Liver (tissue), 9 donors: Measurements from ENCODE around the gene PHC3. TPM values are rescaled to one million over a fixed set of nuclear protein-coding genes. Genes with fewer than 3 reads are reported as not detected.

ENCODE experiments used
- DNase-seq: peaks from one replicate; pipeline ENCODE4 v3.0.0-alpha.2; 2017; ENCODE audit warnings: low spot score
- H3K27ac ChIP-seq, 2 donors: one replicate each; pipeline ENCODE4 v1.7.0; 2013; ENCODE audit warnings: inconsistent platforms in 2 of 2, low read length in 2 of 2, control low read depth in 1 of 2, low read depth in 1 of 2, mild to moderate bottlenecking in 1 of 2
- H3K27me3 ChIP-seq, 4 donors: one replicate each; pipeline versions ENCODE4 v1.6.1 to v1.7.0; 2013; ENCODE audit warnings: low read length in 3 of 4, inconsistent platforms in 1 of 4, mild to moderate bottlenecking in 1 of 4, moderate library complexity in 1 of 4; ENCODE audit not compliant: control insufficient read depth in 4 of 4, insufficient read depth in 4 of 4
- H3K36me3 ChIP-seq, 4 donors: one replicate each; pipeline versions ENCODE4 v1.6.1 to v1.7.0; 2013; ENCODE audit warnings: low read length in 3 of 4, mild to moderate bottlenecking in 3 of 4, low read depth in 1 of 4, moderate library complexity in 1 of 4; ENCODE audit not compliant: control insufficient read depth in 4 of 4, insufficient read depth in 3 of 4
- H3K4me1 ChIP-seq, 4 donors: one replicate each; pipeline versions ENCODE4 v1.6.1 to v1.7.0; 2013; ENCODE audit warnings: low read length in 3 of 4, mild to moderate bottlenecking in 3 of 4, moderate library complexity in 1 of 4; ENCODE audit not compliant: control insufficient read depth in 4 of 4, insufficient read depth in 4 of 4
- H3K4me3 ChIP-seq, 3 donors: one replicate each; pipeline versions ENCODE4 v1.6.1 to v1.7.0; 2013; ENCODE audit warnings: low read length in 3 of 3, control low read depth in 1 of 3, low read depth in 1 of 3, mild to moderate bottlenecking in 1 of 3
- H3K9ac ChIP-seq, 2 donors: one replicate each; pipeline ENCODE4 v1.7.0; 2013; ENCODE audit warnings: low read length in 2 of 2, mild to moderate bottlenecking in 2 of 2, moderate library complexity in 2 of 2, control low read depth in 1 of 2, low read depth in 1 of 2
- H3K9me3 ChIP-seq, 4 donors: one replicate each; pipeline versions ENCODE4 v1.6.1 to v1.7.0; 2013; ENCODE audit warnings: low read length in 3 of 4; ENCODE audit not compliant: control insufficient read depth in 4 of 4
- EGR1 ChIP-seq, 2 donors: IDR thresholded peaks; 2 replicates each; pipeline ENCODE4 v1.6.1; 2016 to 2018; ENCODE audit warnings: antibody characterized with exemption in 2 of 2, low read depth in 2 of 2
- FOXA1 ChIP-seq: IDR thresholded peaks from 2 replicates; pipeline ENCODE4 v1.6.1; 2016; ENCODE audit warnings: antibody characterized with exemption
- FOXA2 ChIP-seq: IDR thresholded peaks from 2 replicates; pipeline ENCODE4 v1.6.1; 2016; ENCODE audit warnings: antibody characterized with exemption
- GABPA ChIP-seq, 2 donors: IDR thresholded peaks in 1 of 2; conservative IDR thresholded peaks in 1 of 2; 2 replicates each; pipeline ENCODE4 v1.6.1; 2016; ENCODE audit warnings: antibody characterized with exemption in 2 of 2, mild to moderate bottlenecking in 1 of 2, moderate library complexity in 1 of 2
- HNF4A ChIP-seq, 2 donors: conservative IDR thresholded peaks; 2 replicates each; pipeline ENCODE4 v1.6.1; 2016; ENCODE audit warnings: antibody characterized with exemption in 2 of 2, mild to moderate bottlenecking in 2 of 2
- HNF4G ChIP-seq: IDR thresholded peaks from 2 replicates; pipeline ENCODE4 v1.6.1; 2016; ENCODE audit warnings: antibody characterized with exemption
- JUND ChIP-seq, 2 donors: IDR thresholded peaks; 2 replicates each; pipeline ENCODE4 v1.6.1; 2016; ENCODE audit warnings: antibody characterized with exemption in 2 of 2
- MAX ChIP-seq: IDR thresholded peaks from 2 replicates; pipeline ENCODE4 v1.6.1; 2016; ENCODE audit warnings: antibody characterized with exemption
- NR2F2 ChIP-seq: IDR thresholded peaks from 2 replicates; pipeline ENCODE4 v1.6.1; 2016; ENCODE audit warnings: antibody characterized with exemption
- RAD21 ChIP-seq, 2 donors: IDR thresholded peaks; 2 replicates each; pipeline ENCODE4 v1.6.1; 2016; ENCODE audit warnings: antibody characterized with exemption in 2 of 2, mild to moderate bottlenecking in 2 of 2
- REST ChIP-seq: IDR thresholded peaks from 2 replicates; pipeline ENCODE4 v1.6.1; 2016; ENCODE audit warnings: antibody characterized with exemption, mild to moderate bottlenecking
- RXRA ChIP-seq, 2 donors: IDR thresholded peaks; 2 replicates each; pipeline ENCODE4 v1.6.1; 2017 to 2018; ENCODE audit warnings: antibody characterized with exemption in 2 of 2, mild to moderate bottlenecking in 1 of 2
- SP1 ChIP-seq: IDR thresholded peaks from 2 replicates; pipeline ENCODE4 v1.6.1; 2018; ENCODE audit warnings: antibody characterized with exemption, mild to moderate bottlenecking
- TAF1 ChIP-seq: conservative IDR thresholded peaks from 2 replicates; pipeline ENCODE4 v1.6.1; 2016; ENCODE audit warnings: antibody characterized with exemption, mild to moderate bottlenecking
- YY1 ChIP-seq: IDR thresholded peaks from 2 replicates; pipeline ENCODE4 v1.6.1; 2016; ENCODE audit warnings: antibody characterized with exemption, mild to moderate bottlenecking
- WGBS: extraction: QIAGEN DNeasy Blood & Tissue Kit; methylation state at CpG from one replicate; pipeline ENCODE4 v1.1.7; 2013; 5-methylcytosine and 5-hydroxymethylcytosine counted together
- polyA plus RNA-seq, 2 donors: library from polyadenylated mRNA; stranded (reverse) in 1 of 2; unstranded in 1 of 2; fragments of 200-250 nt in 1 of 2; fragments of >200 nt in 1 of 2; fragmentation: Nextera tagmentation in 1 of 2; extraction: Ambion mirVana in 1 of 2; gene quantifications; one replicate each; pipeline versions ENCODE4 v1.2.1 to v1.2.3, GENCODE V29; 2013 to 2015
- total RNA-seq, 2 donors: library from RNA; depleted of rRNA; stranded (reverse); fragments of >200 nt; gene quantifications; one replicate each; pipeline ENCODE4 v1.2.3, GENCODE V29; 2014
- TF ChIP-seq, protein P1 (sequence below): IDR thresholded peaks from 2 replicates; pipeline ENCODE4 v1.6.1; 2016; ENCODE audit warnings: antibody characterized with exemption
- TF ChIP-seq, protein P2 (sequence below): fragments of 150-350 bp; IDR thresholded peaks from 2 replicates; pipeline ENCODE4 v1.5.1; 2017; ENCODE audit warnings: improper control_type of control experiment, low read depth, low read length; ENCODE audit not compliant: missing input control
- TF ChIP-seq, protein P3 (sequence below): IDR thresholded peaks from 2 replicates; pipeline ENCODE4 v1.6.1; 2016; ENCODE audit warnings: antibody characterized with exemption
- donor health status: healthy.
- donor health status: healthy.
- donor health status: healthy.
- donor health status: healthy.
- donor health status: healthy.

PHC3 gene
- total and polyA plus RNA-seq, 4 donors, result 3.9 to 44.7 (median 24.2) TPM

DNA sequence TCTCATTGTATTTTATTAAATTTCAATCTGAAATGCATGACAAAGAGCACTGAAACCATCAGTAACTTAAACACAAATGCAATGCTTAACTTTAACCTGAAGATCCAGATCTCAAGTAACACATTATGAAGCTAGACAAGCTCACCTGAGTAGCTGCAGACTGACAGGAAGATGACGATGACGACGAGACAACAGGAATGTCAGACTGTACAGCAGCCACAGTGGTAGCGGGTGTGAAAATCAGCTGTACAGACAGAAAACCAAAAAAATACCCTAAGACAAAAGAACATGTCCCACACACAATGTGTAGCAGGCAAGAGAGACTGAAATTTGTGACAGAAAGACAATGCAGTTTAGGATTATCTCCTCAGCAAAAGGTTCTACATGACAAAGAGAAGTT is 36.3 kb downstream of the PHC3 start:
- no peak for TF ChIP-seq RXRA (IDR thresholded peaks at IDR 0.05)
- WGBS, result 96% methylated on average over 4 of the region's 4 CpGs
- H3K9me3 ChIP-seq, result no peaks in the 10 kb centered on the region
- no peak overlapping the region for H3K27ac ChIP-seq
- H3K9ac ChIP-seq, result no peak overlapping the region
- no peak overlapping the region for H3K4me3 ChIP-seq
- H3K27me3 ChIP-seq, result no peaks in the 10 kb centered on the region
- DNase-seq, result no peak
- H3K36me3 ChIP-seq, result peaks cover 0 to 17% (median 12%) of the 10 kb centered on the region in 4 donors
- H3K4me1 ChIP-seq, result no peaks in the 10 kb centered on the region

- Histone ChIP-seq H3K4me3 (no peak overlapping the region), H3K9ac (no peak overlapping the region), H3K4me1 (no peaks in the 10 kb centered on the region), H3K36me3 (peaks cover 0 to 17% (median 10%) of the 10 kb centered on the region in 4 donors), H3K27me3 (no peaks in the 10 kb centered on the region), H3K9me3 (no peaks in the 10 kb centered on the region), H3K27ac (no peak overlapping the region)
- no peak for TF ChIP-seq SP1
- no peak for TF ChIP-seq JUND (IDR thresholded peaks at IDR 0.05)
- TF ChIP-seq RXRA (IDR thresholded peaks at IDR 0.05), result no peak
- TF ChIP-seq RAD21 (IDR thresholded peaks at IDR 0.05), result no peak
- no peak for TF ChIP-seq TAF1
- no peak for TF ChIP-seq FOXA1
- TF ChIP-seq, protein P1, sequence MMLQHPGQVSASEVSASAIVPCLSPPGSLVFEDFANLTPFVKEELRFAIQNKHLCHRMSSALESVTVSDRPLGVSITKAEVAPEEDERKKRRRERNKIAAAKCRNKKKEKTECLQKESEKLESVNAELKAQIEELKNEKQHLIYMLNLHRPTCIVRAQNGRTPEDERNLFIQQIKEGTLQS, result no peak
- no peak for TF ChIP-seq FOXA2
- TF ChIP-seq EGR1 (IDR thresholded peaks at IDR 0.05; ENCODE audit: low read depth in 2 of 2), result no peak
- TF ChIP-seq GABPA (IDR thresholded peaks at IDR 0.05 in 1 of 2, conservative IDR thresholded peaks at IDR 0.05 in 1 of 2), result no peak
- TF ChIP-seq, protein P2, sequence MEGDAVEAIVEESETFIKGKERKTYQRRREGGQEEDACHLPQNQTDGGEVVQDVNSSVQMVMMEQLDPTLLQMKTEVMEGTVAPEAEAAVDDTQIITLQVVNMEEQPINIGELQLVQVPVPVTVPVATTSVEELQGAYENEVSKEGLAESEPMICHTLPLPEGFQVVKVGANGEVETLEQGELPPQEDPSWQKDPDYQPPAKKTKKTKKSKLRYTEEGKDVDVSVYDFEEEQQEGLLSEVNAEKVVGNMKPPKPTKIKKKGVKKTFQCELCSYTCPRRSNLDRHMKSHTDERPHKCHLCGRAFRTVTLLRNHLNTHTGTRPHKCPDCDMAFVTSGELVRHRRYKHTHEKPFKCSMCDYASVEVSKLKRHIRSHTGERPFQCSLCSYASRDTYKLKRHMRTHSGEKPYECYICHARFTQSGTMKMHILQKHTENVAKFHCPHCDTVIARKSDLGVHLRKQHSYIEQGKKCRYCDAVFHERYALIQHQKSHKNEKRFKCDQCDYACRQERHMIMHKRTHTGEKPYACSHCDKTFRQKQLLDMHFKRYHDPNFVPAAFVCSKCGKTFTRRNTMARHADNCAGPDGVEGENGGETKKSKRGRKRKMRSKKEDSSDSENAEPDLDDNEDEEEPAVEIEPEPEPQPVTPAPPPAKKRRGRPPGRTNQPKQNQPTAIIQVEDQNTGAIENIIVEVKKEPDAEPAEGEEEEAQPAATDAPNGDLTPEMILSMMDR, result no peak
- TF ChIP-seq YY1, result no peak
- TF ChIP-seq NR2F2, result no peak
- TF ChIP-seq, protein P3, sequence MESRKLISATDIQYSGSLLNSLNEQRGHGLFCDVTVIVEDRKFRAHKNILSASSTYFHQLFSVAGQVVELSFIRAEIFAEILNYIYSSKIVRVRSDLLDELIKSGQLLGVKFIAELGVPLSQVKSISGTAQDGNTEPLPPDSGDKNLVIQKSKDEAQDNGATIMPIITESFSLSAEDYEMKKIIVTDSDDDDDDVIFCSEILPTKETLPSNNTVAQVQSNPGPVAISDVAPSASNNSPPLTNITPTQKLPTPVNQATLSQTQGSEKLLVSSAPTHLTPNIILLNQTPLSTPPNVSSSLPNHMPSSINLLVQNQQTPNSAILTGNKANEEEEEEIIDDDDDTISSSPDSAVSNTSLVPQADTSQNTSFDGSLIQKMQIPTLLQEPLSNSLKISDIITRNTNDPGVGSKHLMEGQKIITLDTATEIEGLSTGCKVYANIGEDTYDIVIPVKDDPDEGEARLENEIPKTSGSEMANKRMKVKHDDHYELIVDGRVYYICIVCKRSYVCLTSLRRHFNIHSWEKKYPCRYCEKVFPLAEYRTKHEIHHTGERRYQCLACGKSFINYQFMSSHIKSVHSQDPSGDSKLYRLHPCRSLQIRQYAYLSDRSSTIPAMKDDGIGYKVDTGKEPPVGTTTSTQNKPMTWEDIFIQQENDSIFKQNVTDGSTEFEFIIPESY, result no peak
- no peak for TF ChIP-seq HNF4G
- no peak for TF ChIP-seq MAX
- no peak for TF ChIP-seq REST
- no peak for TF ChIP-seq HNF4A (conservative IDR thresholded peaks at IDR 0.05)
- 93% methylated on average over 3 of the region's 3 CpGs for WGBS
- DNase-seq, result no peak
Measured at GRCh38 chr3:170144437-170144843, 37.1 kb downstream of the PHC3 start.
